Stimulated activated naive CD8-positive, alpha-beta T cell treated with anti-CD3 and anti-CD28 coated beads, Interleukin-15, Interleukin-2, amounts not matched to agents 100 ng/mL and 50 ng/mL, for 24 hours (primary cell): ENCODE results near the gene SFXN5.

Experiments
- H3K27ac Mint-ChIP-seq: one replicate; pipeline ENCODE4 v1.8.0; 2021; ENCODE audit warnings: mild to moderate bottlenecking, mixed read lengths
- H3K27me3 Mint-ChIP-seq: one replicate; pipeline ENCODE4 v1.8.0; 2021; ENCODE audit warnings: mixed read lengths
- H3K36me3 Mint-ChIP-seq: one replicate; pipeline ENCODE4 v1.8.0; 2021; ENCODE audit warnings: low read depth, mixed read lengths
- H3K4me1 Mint-ChIP-seq: one replicate; pipeline ENCODE4 v1.8.0; 2021; ENCODE audit warnings: low read depth, mixed read lengths
- H3K4me3 Mint-ChIP-seq: one replicate; pipeline ENCODE4 v1.8.0; 2021; ENCODE audit warnings: mild to moderate bottlenecking, mixed read lengths
- H3K9me3 Mint-ChIP-seq: one replicate; pipeline ENCODE4 v1.8.0; 2021; ENCODE audit warnings: mixed read lengths

SFXN5 gene

DNA sequence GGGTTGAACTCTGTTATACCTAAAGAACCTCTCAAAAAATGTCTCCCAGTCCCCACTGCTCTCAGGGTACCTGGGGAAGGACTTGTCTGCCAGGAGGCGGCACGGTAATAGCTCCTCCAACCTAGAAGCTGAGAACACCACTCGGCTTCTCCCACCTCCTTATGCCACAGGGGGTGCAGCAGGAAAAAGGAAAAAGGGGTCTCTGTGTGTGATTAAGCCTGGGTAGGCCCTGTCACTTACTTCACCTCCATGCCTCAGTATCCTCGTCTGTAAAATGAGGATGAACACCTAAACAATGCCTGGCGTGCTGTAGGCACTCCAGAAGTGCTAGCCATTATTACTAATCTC lies 77.6 kb downstream of the SFXN5 start:
- Mint-ChIP-seq H3K4me3 (no peak overlapping the region), H3K36me3 (no peaks in the 10 kb centered on the region), H3K4me1 (no peaks in the 10 kb centered on the region), H3K27me3 (no peaks in the 10 kb centered on the region), H3K9me3 (no peaks in the 10 kb centered on the region), H3K27ac (no peak overlapping the region)

- Mint-ChIP-seq H3K9me3 (no peaks in the 10 kb centered on the region), H3K36me3 (no peaks in the 10 kb centered on the region), H3K4me1 (no peaks in the 10 kb centered on the region), H3K27ac (no peak overlapping the region), H3K4me3 (no peak overlapping the region), H3K27me3 (no peaks in the 10 kb centered on the region)
Measured at GRCh38 chr2:72993147-72993932, 78.2 kb downstream of the SFXN5 start.

GRCh38 chr2:72992734-72993102 lies 78.8 kb downstream of the SFXN5 start:
- Mint-ChIP-seq H3K4me1 (no peaks in the 10 kb centered on the region), H3K27me3 (no peaks in the 10 kb centered on the region), H3K36me3 (no peaks in the 10 kb centered on the region), H3K27ac (no peak overlapping the region), H3K9me3 (no peaks in the 10 kb centered on the region), H3K4me3 (no peak overlapping the region)

DNA sequence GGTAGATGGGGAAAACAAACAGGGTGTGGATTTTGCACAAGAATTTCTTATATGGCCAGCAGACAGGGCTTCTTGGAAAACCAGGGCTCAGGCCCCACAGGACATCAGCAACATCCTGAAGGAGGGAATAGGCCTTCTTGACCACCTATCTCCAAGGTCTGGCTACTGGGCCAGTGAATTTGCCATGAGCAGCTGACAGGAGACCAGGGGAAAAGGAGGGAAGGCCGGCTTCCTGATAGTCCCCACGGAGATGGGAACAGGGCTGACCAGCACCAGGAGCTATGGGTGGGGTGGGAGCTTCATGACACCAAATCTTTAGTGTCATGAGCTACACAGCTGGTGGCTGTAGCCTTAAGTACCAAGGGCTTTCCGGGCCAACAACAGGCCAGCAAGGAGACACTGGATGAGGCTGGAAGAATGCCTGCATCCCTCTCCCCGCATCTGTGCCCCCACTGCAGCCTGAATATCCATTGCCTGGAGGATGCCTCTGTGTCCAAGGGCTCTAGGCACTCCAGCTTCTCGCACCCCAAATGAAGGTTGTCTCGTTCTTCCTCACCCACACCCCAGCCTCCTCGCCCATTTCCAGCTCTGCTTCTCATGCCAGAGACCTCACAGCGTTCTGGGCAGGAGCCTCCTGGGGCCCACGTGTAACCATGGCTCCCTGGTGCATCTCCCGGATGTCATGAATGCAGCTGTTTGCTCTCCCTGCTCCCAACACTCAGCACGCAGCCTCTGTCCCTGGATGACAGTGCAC lies 79.4 kb downstream of the SFXN5 start:
- H3K27ac Mint-ChIP-seq, result no peak overlapping the region
- H3K4me1 Mint-ChIP-seq, result no peaks in the 10 kb centered on the region
- H3K36me3 Mint-ChIP-seq, result no peaks in the 10 kb centered on the region
- no peaks in the 10 kb centered on the region for H3K9me3 Mint-ChIP-seq
- no peak overlapping the region for H3K4me3 Mint-ChIP-seq
- no peaks in the 10 kb centered on the region for H3K27me3 Mint-ChIP-seq

- Mint-ChIP-seq H3K27ac (no peak overlapping the region), H3K4me3 (no peak overlapping the region), H3K36me3 (no peaks in the 10 kb centered on the region), H3K4me1 (no peaks in the 10 kb centered on the region), H3K27me3 (no peaks in the 10 kb centered on the region), H3K9me3 (no peaks in the 10 kb centered on the region)
Measured at GRCh38 chr2:72991439-72991725, 80.1 kb downstream of the SFXN5 start.

DNA sequence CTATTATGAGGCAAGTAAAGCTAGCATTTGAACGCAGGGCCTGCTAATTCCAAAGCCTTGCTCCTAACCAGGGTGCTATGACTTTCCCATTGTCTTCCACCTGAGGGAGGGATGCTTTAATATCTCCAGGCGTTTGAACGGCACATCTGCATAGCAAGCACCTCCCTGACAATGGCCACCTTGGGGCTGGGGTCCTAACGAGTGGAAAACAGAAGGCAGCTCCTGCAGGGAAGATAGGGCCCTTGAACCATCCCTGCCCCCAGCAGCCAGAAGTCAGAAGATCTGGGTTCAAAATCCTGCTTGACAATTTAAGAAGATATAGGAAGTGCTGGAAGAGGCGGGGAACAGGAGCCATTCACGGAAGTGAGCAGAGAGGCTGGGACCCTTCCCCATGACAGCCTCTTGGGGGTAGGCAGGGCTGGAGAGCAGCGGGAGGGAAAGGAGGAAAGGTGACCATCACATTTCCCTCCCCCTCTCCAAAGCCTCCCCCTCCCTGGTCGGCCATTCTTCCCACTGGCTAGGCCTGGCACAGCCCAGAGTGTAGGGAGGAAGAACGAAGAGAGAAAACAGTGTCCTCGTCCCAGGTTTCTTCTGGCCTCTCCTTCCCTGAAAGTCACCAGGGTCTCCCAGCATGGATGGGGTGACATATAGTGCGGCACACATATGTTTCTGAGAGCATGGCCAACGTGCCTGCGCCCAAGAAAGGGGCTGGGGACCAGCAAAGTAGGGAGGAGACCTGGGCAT lies 80.6 kb downstream of the SFXN5 start:
- H3K27ac Mint-ChIP-seq, result no peak overlapping the region
- no peak overlapping the region for H3K4me3 Mint-ChIP-seq
- H3K36me3 Mint-ChIP-seq, result no peaks in the 10 kb centered on the region
- no peaks in the 10 kb centered on the region for H3K9me3 Mint-ChIP-seq
- no peaks in the 10 kb centered on the region for H3K27me3 Mint-ChIP-seq
- no peaks in the 10 kb centered on the region for H3K4me1 Mint-ChIP-seq

GRCh38 chr2:72989770-72990556 lies 81.5 kb downstream of the SFXN5 start:
- H3K4me3 Mint-ChIP-seq, result no peak overlapping the region
- H3K9me3 Mint-ChIP-seq, result no peaks in the 10 kb centered on the region
- no peak overlapping the region for H3K27ac Mint-ChIP-seq

GRCh38 chr2:72988726-72989273 lies 82.7 kb downstream of the SFXN5 start:
- Mint-ChIP-seq H3K4me3 (no peak overlapping the region), H3K27ac (no peak overlapping the region), H3K36me3 (no peaks in the 10 kb centered on the region), H3K27me3 (no peaks in the 10 kb centered on the region), H3K9me3 (no peaks in the 10 kb centered on the region), H3K4me1 (no peaks in the 10 kb centered on the region)

More at GRCh38 chr2:72989770-72990556, 81.5 kb downstream of the SFXN5 start:
- Mint-ChIP-seq H3K36me3 (no peaks in the 10 kb centered on the region), H3K27me3 (no peaks in the 10 kb centered on the region), H3K4me1 (no peaks in the 10 kb centered on the region)

DNA sequence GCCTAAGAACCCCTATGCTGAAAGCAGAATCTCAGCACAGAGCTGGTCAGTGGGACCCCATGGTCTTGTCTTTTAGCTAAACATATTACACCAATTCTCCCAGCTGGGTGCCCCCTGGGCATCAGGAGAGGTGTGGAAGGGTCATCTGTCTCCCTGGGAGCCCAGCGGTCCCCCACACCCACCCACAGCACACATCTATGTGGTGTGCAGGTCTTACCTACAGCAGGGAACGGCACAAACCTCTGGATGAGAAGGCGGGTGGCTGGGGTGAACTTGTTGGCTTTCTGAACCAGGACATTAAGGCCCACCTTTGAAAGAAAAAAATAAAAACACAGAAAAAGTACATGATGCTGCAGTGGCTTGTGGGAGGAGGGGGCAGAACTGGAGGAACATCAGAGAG lies 83.5 kb downstream of the SFXN5 start:
- H3K36me3 Mint-ChIP-seq, result no peaks in the 10 kb centered on the region
- H3K27me3 Mint-ChIP-seq, result no peaks in the 10 kb centered on the region
- no peaks in the 10 kb centered on the region for H3K4me1 Mint-ChIP-seq
- H3K4me3 Mint-ChIP-seq, result no peak overlapping the region
- no peaks in the 10 kb centered on the region for H3K9me3 Mint-ChIP-seq
- H3K27ac Mint-ChIP-seq, result no peak overlapping the region

DNA sequence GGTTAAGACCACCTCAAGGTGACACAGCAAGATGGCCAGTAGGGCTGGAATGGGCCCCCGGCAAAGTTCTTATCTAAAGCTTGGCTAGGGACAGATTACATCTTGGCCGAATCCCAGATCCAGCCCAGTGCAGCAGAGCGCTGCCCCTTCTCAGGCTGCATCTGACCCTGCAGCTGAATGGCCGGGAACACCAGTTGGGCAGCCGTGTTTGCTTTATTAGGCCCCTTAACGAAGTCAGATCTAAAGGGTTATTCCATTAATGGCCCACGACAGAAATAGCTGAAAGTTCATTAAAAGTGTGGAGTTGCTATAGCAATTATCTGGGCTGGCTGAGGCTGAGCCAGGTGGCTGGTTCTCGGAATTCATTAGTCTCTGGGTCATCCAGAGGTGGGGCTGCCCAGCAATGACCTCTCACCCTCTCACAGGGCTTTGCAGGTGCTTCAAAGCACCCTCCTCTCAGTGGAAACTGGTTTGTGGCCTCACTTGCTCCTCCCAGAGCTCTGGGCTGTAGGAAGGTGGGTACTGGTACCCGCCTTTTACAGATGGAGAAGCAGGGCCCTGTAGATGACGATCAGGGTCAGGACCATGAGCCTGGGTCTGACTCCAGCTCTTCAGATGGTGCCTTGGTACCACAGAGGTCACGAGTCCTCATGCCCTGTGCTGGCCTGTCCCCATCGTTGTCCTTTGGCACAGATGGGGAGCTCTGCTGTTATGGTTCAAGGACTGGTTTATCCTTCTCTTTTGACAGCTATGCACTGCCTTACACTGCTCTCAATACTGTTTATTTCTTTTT lies 85.4 kb downstream of the SFXN5 start:
- Mint-ChIP-seq H3K4me1 (no peaks in the 10 kb centered on the region), H3K4me3 (no peak overlapping the region), H3K36me3 (no peaks in the 10 kb centered on the region), H3K27me3 (no peaks in the 10 kb centered on the region), H3K27ac (no peak overlapping the region), H3K9me3 (no peaks in the 10 kb centered on the region)

- no peaks in the 10 kb centered on the region for H3K27me3 Mint-ChIP-seq
- no peaks in the 10 kb centered on the region for H3K9me3 Mint-ChIP-seq
- no peak overlapping the region for H3K27ac Mint-ChIP-seq
Measured at GRCh38 chr2:72985136-72985535, 86.4 kb downstream of the SFXN5 start.

DNA sequence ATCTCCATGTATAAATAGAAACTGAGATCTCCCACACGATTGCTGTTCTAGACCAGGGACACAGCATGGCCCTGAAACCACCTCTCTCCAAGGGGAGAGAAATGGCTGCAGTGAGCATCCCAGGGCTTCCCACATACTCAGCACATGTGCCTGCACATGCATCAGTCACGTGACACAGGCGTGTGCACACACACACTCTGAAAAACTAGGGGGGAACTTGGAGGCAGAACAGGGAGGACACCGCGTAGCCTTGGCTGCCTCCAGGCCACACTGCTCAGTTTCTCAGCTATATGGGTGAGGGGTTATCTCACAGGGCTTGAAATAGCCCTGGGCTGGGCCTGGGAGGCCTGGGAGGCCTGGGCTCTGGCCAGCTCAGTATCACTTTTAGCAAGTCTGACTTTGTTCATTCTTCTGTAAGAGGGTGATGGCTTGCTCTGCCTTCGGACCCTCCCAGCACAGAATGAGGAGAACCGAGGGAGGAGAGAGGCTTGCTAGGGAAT lies 87.3 kb downstream of the SFXN5 start:
- no peaks in the 10 kb centered on the region for H3K9me3 Mint-ChIP-seq
- H3K4me3 Mint-ChIP-seq, result no peak overlapping the region
- H3K4me1 Mint-ChIP-seq, result no peaks in the 10 kb centered on the region
- no peaks in the 10 kb centered on the region for H3K36me3 Mint-ChIP-seq
- no peaks in the 10 kb centered on the region for H3K27me3 Mint-ChIP-seq
- no peak overlapping the region for H3K27ac Mint-ChIP-seq

More at GRCh38 chr2:72985136-72985535, 86.4 kb downstream of the SFXN5 start:
- Mint-ChIP-seq H3K36me3 (no peaks in the 10 kb centered on the region), H3K4me3 (no peak overlapping the region), H3K4me1 (no peaks in the 10 kb centered on the region)

GRCh38 chr2:72983500-72984161 lies 87.9 kb downstream of the SFXN5 start:
- Mint-ChIP-seq H3K27ac (no peak overlapping the region), H3K9me3 (no peaks in the 10 kb centered on the region), H3K36me3 (no peaks in the 10 kb centered on the region), H3K4me3 (no peak overlapping the region), H3K27me3 (no peaks in the 10 kb centered on the region), H3K4me1 (no peaks in the 10 kb centered on the region)
